Measurements from ENCODE around the gene LILRB3. TPM values are rescaled to one million over a fixed set of nuclear protein-coding genes. Genes with fewer than 3 reads are reported as not detected.

The LILRB3 gene
- total and polyA plus RNA-seq, 2 of the 4 experiments (the other 2 are of a cell fraction): not detected

DNA sequence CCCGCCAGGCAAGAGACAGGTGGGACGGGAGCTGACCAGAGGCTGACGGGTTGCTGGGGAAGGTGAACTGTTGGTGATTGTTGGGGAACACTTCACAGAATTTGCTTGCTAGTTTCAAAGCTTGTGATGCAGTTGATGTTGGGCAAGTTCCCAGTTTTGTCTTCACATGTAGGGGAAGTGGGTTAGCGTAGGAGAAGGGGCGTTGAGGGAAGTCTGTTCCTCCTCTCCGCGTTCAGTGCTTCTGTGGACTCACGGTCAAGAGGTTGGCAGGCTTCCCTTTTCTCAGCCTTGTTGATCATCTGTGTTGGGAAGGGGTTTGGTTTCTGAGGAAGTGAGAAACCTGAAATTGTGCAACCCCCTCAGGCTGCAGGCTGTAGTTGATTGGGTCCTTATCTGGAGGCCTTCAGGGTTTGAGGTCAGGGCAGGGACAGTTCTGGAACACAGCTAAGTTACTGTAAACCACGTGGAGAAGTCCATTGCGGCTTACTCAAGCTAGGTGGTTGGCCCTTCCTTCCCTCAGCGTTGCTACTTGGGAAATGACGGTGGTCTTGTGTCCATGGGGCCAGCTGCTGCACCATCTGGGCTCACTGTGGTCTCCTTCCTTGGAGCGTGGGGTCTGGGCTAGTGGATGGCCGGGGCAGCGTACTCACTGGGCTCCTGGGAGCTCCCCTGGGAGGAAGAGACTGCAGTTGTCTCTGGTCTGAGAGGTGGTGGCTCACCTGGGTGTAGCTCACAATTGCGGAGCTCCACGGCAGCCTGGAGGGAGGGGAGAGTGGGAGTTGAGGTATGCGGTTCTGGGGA lies 14.6 kb downstream of the LILRB3 start:
- H3K9me3 ChIP-seq (ENCODE audit: control insufficient read depth, insufficient read depth, low read length): no peaks in the 10 kb centered on the region
- H3K27me3 ChIP-seq (ENCODE audit: control insufficient read depth, insufficient read depth, low read length): no peaks in the 10 kb centered on the region
- H3K9me1 ChIP-seq (ENCODE audit: insufficient read depth, low read length): peaks cover 27% of the 10 kb centered on the region
- H3K23ac ChIP-seq (ENCODE audit: low read depth, low read length): peak overlapping the region; percentile 51; the same call in 1 of the 2 replicates
- no peak overlapping the region for H2AK5ac ChIP-seq (ENCODE audit: low read depth, low read length)
- H3K36me3 ChIP-seq (ENCODE audit: control insufficient read depth, insufficient read depth, low read length): peaks cover 44% of the 10 kb centered on the region
- peaks cover 6 to 70% of the 10 kb centered on the region in 2 experiments for H3K79me1 ChIP-seq (ENCODE audit: low read depth in 1 of 2, low read length in 2 of 2)
- no TSS peak for BruUV-seq (replicated peaks)
- peak; percentile 78 for DNase-seq
- no peak overlapping the region for H2BK15ac ChIP-seq (ENCODE audit: low read depth, low read length)
- H2BK20ac ChIP-seq (ENCODE audit: low read depth, low read length): no peak overlapping the region
- peaks cover 81% of the 10 kb centered on the region for H4K20me1 ChIP-seq (ENCODE audit: insufficient read depth, low read length)
- no peak overlapping the region for H4K5ac ChIP-seq (ENCODE audit: low read depth, low read length)
- no peak overlapping the region for H2AK9ac ChIP-seq (replicated peaks; ENCODE audit: low read depth, low read length, poor library complexity)
- intact Hi-C loops (cut with micrococcal nuclease) (no loop called here), dilution Hi-C loops (cut with HindIII; ENCODE audit: low sequenced_read_pairs, unreplicated experiment) (no loop called here), in situ Hi-C loops (cut with MboI; ENCODE audit: low sequenced_read_pairs) (loop anchor here (10.0 kb wide), 1 partner anchor 247 kb away; no protein-coding TSS in a partner anchor)
- H3K4me3 ChIP-seq (ENCODE audit: insufficient read depth, low read depth, low read length): no peak overlapping the region
- no peak overlapping the region for H3K4ac ChIP-seq (ENCODE audit: low read depth, low read length)
- no peak overlapping the region; the same call in 1 of the 2 replicates for H3K4me2 ChIP-seq (ENCODE audit: low read depth, low read length)
- H4K91ac ChIP-seq (ENCODE audit: insufficient read depth, low read depth, low read length): no peak overlapping the region
- H3K27ac ChIP-seq (ENCODE audit: insufficient read depth, low read length): peak overlapping the region; percentile 48; the same call in 1 of the 2 replicates
- ATAC-seq (ENCODE audit: low read depth): peak; percentile 1; the same call in 1 of the 2 replicates
- no peak overlapping the region for H3K9ac ChIP-seq (ENCODE audit: low read depth, low read length)
- H3K14ac ChIP-seq (replicated peaks; ENCODE audit: low read depth, low read length): no peak overlapping the region
- no peak overlapping the region for H2AFZ ChIP-seq (replicated peaks; ENCODE audit: low read length, poor library complexity)
- POLR2A ChIA-PET (ENCODE audit: unreplicated experiment): interaction anchor here (1.5 kb wide), 1 partner anchor 18 kb away, joined by 6 read pairs; the partner anchor contains the start of gene MBOAT7
- H3K56ac ChIP-seq (ENCODE audit: extremely low read depth, insufficient read depth, low read length): no peak overlapping the region
- H3K18ac ChIP-seq (ENCODE audit: low read depth, low read length): no peak overlapping the region; the same call in 1 of the 2 replicates
- peak overlapping the region; percentile 12 for H2BK5ac ChIP-seq (ENCODE audit: low read depth, low read length, poor library complexity, severe bottlenecking)
- WGBS, 2 experiments (ENCODE audit: extremely low coverage in 2 of 2, insufficient read length in 1 of 2): 72% methylated on average over 8 of the region's 18 CpGs; no CpG with 5 or more reads in 1 of the 2 experiments
- H2BK120ac ChIP-seq (ENCODE audit: low read depth, low read length): no peak overlapping the region
- peaks cover 31% of the 10 kb centered on the region for H3K4me1 ChIP-seq (ENCODE audit: control insufficient read depth, insufficient read depth, low read length)
- no peak overlapping the region for H4K8ac ChIP-seq (ENCODE audit: low read depth in 2 of 2, low read length in 2 of 2)
- CTCF ChIA-PET: no interaction called here
- no peak for TF ChIP-seq MAZ (IDR thresholded peaks at IDR 0.05; ENCODE audit: borderline replicate concordance, low read depth, low read length)
- no peak for TF ChIP-seq BHLHE40 (IDR thresholded peaks at IDR 0.05; ENCODE audit: low read depth, low read length)
- no peak for TF ChIP-seq RAD21 (IDR thresholded peaks at IDR 0.05; ENCODE audit: low read length)
- no peak for TF ChIP-seq RCOR1 (IDR thresholded peaks at IDR 0.05; ENCODE audit: insufficient replicate concordance, low read length)
- no peak for TF ChIP-seq CHD1 (IDR thresholded peaks at IDR 0.05; ENCODE audit: low read depth, low read length)
- TF ChIP-seq NFE2L2 (IDR thresholded peaks at IDR 0.05; ENCODE audit: low read depth, low read length): no peak
- TF ChIP-seq, protein P1, sequence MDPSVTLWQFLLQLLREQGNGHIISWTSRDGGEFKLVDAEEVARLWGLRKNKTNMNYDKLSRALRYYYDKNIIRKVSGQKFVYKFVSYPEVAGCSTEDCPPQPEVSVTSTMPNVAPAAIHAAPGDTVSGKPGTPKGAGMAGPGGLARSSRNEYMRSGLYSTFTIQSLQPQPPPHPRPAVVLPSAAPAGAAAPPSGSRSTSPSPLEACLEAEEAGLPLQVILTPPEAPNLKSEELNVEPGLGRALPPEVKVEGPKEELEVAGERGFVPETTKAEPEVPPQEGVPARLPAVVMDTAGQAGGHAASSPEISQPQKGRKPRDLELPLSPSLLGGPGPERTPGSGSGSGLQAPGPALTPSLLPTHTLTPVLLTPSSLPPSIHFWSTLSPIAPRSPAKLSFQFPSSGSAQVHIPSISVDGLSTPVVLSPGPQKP (IDR thresholded peaks at IDR 0.05; ENCODE audit: borderline replicate concordance, low read depth, low read length): no peak
- TF ChIP-seq, protein P2, sequence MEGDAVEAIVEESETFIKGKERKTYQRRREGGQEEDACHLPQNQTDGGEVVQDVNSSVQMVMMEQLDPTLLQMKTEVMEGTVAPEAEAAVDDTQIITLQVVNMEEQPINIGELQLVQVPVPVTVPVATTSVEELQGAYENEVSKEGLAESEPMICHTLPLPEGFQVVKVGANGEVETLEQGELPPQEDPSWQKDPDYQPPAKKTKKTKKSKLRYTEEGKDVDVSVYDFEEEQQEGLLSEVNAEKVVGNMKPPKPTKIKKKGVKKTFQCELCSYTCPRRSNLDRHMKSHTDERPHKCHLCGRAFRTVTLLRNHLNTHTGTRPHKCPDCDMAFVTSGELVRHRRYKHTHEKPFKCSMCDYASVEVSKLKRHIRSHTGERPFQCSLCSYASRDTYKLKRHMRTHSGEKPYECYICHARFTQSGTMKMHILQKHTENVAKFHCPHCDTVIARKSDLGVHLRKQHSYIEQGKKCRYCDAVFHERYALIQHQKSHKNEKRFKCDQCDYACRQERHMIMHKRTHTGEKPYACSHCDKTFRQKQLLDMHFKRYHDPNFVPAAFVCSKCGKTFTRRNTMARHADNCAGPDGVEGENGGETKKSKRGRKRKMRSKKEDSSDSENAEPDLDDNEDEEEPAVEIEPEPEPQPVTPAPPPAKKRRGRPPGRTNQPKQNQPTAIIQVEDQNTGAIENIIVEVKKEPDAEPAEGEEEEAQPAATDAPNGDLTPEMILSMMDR (conservative IDR thresholded peaks at IDR 0.05; ENCODE audit: low read depth, low read length): no peak
- TF ChIP-seq, protein P3, sequence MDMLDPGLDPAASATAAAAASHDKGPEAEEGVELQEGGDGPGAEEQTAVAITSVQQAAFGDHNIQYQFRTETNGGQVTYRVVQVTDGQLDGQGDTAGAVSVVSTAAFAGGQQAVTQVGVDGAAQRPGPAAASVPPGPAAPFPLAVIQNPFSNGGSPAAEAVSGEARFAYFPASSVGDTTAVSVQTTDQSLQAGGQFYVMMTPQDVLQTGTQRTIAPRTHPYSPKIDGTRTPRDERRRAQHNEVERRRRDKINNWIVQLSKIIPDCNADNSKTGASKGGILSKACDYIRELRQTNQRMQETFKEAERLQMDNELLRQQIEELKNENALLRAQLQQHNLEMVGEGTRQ (IDR thresholded peaks at IDR 0.05; ENCODE audit: low read depth, low read length): 0 out of 2 replicates have a peak, but pooled peaks have one; percentile 9
- no peak for TF ChIP-seq RFX5 (IDR thresholded peaks at IDR 0.05; ENCODE audit: low read depth, low read length)
- 0 out of 2 replicates have a peak, but pooled peaks have one; percentile 21 for TF ChIP-seq MXI1 (IDR thresholded peaks at IDR 0.05; ENCODE audit: borderline replicate concordance, low read depth, low read length)
- no peak for TF ChIP-seq FOS (IDR thresholded peaks at IDR 0.05; ENCODE audit: low read depth, low read length)
- no peak for TF ChIP-seq MAFK (IDR thresholded peaks at IDR 0.05; ENCODE audit: low read depth, low read length)
- TF ChIP-seq POLR2A (IDR thresholded peaks at IDR 0.05; ENCODE audit: low read depth, low read length): peak; percentile 17; the same call in 1 of the 2 replicates
